ENCODE results near the gene CTSZ. TPM values are rescaled to one million over a fixed set of nuclear protein-coding genes. Genes with fewer than 3 reads are reported as not detected.
A peak's percentile ranks its signal among the peaks of the same experiment; 100 is the strongest.
"Not testable (repeated sequence)": the region's sequence is repeated elsewhere in the genome, so short reads cannot be mapped to it uniquely, and the experiment has no call there.

The CTSZ gene
- total RNA-seq, result 23.8 TPM

- ATAC-seq, result peak; percentile 57
Observed at GRCh38 chr20:59006864-59007664, at the start of gene CTSZ. Gene CTSZ (minus strand): TSS chr20:59007254. CDS start chr20:59007128, 126 bp downstream.

DNA sequence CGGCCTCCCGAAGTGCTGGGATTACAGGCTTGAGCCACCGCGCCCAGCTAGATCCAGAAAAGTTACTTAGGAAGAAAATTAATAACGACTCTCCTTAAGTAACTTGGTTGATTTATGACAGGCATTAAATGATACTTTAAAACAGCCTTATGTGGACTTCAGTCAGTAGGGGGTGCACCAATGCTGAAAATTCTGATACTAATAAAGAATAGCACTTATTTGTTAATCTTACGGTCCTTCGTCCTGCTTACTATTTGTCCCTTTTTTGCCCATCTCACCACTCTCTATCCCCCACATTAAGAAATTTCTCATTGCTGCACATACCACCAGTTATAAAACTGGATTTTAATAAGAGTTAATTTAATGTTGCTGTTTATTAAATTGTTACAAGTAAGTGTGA lies 48.2 kb upstream of the CTSZ start:
- ATAC-seq, result no peak

DNA sequence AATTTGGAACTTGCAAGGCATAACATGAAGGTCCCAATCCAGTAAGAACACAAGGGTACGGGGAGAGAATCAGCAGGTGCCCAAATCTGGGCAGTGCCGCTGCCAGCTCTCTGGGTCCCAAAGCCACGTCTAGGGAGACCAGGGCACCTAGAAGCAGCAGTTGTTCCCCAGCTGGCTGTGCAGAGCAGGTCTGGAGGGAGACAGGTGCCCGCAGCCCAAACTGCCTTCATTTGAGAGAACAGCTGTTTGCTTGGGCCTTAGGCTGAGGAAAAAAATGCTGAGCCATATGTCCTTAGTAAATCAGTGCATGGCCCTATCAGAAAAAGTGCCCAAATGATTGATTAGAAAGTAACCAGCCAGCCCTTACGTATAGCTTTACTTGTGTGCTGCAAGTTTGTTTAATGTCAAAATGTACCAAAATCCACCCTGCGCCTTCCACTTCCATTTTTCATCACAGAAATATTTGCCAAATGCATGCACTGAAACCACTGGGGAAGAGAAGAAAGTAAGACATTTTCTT lies 44.7 kb upstream of the CTSZ start:
- ATAC-seq, result no peak

GRCh38 chr20:59050437-59050836 lies 43.4 kb upstream of the CTSZ start:
- ATAC-seq, result no peak

DNA sequence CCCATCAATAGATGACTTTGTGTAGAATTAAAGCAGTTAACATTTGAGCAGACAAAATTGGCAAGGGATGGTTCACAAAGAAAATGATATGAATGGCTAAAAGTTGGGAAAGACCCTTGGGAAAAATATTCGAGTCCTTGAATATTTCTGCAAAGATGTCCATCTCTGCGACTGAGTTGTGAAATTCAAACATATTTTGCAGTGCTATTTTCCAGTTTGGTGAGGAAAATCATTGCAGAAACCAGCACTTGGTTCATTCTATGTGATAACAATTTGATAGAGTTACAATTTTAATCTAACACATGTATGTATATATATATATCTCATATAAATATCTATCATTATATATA lies 41.6 kb upstream of the CTSZ start:
- no peak for ATAC-seq

GRCh38 chr20:59047938-59048680 lies 41.1 kb upstream of the CTSZ start:
- ATAC-seq, result peak; percentile 32

- ATAC-seq, result no peak
Observed at GRCh38 chr20:59046862-59047261, 39.8 kb upstream of the CTSZ start.

- ATAC-seq, result no peak
Observed at GRCh38 chr20:59044796-59045195, 37.7 kb upstream of the CTSZ start.

- no peak for ATAC-seq
Observed at GRCh38 chr20:59044295-59044694, 37.2 kb upstream of the CTSZ start.

GRCh38 chr20:59043698-59044097 lies 36.6 kb upstream of the CTSZ start:
- peak; percentile 22 for ATAC-seq

DNA sequence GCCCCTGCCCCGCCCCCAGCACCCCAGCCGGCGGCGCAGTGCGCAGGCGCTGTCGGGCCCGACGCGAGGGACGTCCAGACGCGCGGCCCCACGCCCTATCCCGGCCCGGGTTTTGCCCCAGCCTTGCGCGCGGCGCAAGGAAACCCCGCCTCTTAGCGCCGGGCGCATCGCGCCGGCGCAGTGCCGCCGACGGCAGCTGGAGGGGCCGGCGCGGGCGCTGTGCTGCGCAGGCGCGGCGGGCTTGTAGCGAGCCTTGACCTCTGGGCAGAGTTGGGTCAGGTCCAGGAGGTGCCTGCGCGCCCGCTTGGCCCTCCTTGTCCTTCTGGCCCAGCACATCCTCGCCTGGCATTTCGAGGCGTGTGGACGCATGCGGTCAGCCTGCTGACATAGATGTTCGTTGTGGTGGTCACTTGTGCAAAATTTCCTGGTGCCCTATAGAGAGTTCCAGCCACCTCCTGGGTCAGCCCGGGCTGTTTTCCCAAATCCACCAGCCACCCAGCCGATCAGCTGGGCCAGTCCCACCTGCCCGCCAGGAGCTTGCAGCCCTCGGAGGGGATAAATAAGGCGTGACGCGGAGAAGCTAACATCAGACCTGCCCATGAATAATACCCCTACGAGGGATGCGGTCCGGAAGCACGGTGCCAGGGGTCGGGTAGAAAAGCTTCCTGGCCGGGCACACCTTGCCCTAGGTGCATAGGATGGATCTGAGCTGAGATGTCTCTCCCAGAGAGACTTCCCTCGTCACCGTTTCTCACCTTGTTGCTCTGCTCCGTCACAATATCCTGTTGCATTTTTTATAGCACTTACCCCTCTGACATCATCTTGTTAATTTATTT lies 36.0 kb upstream of the CTSZ start:
- peak; percentile 98 for ATAC-seq

DNA sequence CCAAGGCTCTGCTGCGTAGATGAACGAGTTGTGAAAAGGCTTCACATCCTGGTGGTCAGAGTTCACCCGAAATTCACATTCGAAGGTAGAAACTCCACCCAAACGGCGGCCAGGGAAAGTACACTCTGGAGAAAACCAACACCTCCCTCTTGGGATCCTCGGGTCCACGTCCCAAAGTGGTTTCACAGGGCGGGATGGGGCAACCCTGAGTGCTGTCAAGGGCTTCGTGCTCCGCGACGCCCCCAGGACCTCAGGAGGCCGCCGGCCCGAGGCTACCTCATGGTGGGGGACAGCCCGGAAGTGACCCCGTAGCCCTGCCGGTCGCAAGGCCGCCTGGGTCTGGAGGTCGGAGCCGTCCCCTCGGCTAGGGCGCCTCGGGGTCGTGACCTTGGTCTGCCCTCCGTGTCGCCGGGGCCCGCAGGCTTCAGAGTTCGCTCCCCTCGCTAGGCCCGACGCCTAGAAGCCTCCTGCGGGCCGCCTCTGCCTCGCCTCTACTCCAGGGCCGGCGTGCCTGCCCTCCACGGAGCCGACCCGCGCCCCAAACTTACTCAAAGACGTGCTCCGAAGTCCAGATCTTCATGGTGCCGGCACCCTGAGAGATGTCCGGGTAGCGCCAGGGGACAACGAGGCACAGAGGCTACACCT lies 35.2 kb upstream of the CTSZ start, which contains the start of gene PRELID3B:
TSS of gene PRELID3B (minus strand) at position 636 of the 645 bp plus-strand sequence. CDS start at position 580, 56 bp downstream.
- ATAC-seq, result peak; percentile 26

DNA sequence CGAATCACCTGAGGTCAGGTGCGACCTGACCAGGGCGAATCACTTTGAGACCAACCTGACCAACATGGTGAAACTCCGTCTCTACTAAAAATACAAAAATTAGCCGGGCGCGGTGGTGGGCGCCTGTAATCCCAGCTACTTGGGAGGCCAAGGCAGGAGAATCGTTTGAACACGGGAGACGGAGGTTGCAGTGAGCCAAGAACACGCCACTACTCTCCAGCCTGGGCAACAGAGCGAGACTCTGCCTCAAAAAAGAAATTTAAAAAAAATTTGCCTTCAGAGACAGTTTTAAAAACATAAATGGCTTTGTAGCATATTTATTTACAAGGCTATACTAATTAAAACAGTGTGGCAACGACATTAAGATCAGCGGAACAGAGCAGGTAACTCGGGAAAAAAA lies 34.4 kb upstream of the CTSZ start:
- not testable (repeated sequence) for ATAC-seq

- ATAC-seq, result no peak
Observed at GRCh38 chr20:59040667-59041066, 33.6 kb upstream of the CTSZ start.

- ATAC-seq, result no peak
Observed at GRCh38 chr20:59039233-59039632, 32.2 kb upstream of the CTSZ start.

DNA sequence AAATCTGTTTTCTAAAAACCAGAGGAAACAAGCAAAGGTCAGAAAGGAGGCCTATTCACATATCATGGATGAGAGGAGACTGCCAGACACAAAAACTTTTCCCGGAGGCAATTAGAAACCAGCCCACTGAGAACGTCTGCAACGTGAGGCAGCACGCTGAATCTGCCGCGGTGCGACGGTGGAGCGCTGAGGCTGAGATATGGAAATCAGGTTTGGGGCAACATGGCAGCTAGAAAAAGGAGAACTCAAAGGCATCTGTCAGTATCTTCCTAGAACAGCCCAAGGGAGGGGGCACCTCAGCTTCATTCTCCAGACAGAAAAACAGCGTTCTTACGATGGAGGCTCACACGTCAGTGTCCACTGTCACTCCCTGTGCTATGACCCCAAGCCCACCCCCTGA lies 30.3 kb upstream of the CTSZ start:
- ATAC-seq, result no peak

DNA sequence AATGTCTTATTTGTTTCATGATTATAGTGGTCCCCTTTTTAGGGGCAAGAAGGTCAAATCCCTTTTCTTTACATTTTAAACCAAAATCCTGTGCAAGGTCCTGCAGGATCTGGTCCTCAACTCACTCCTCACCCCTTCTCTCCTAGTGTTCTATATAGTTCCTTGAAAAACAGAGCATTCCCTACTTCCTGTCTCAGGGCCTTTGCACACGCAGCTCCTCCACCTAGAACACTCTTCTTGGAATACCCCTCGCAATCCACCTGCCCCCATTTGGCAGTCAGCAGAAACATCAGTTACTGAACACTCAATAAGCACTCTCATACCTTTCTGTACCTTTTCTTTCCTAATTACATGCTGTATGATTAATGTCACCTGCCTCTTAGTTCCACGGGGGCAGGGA lies 28.3 kb upstream of the CTSZ start:
- ATAC-seq, result no peak

GRCh38 chr20:59033616-59034165 lies 26.6 kb upstream of the CTSZ start:
- ATAC-seq, result no peak

- no peak for ATAC-seq
Observed at GRCh38 chr20:59033093-59033492, 26.0 kb upstream of the CTSZ start.

DNA sequence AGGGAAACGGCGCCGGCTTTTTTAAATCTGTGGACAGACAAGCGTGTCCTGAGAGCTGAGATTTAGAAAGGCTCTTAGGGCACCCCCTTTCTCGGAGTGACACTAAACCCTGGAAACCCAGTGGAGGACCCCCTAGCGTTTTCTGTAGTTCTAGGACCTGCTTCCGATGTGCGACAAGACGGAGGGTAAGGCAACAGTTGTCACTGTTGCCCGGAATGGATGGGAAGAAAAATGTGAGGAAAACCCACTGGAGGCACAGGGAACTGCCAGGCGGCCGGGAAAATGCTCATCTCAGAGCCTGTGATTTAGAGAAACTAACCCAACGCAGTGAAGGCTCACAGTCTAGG lies 25.6 kb upstream of the CTSZ start:
- no peak for ATAC-seq

DNA sequence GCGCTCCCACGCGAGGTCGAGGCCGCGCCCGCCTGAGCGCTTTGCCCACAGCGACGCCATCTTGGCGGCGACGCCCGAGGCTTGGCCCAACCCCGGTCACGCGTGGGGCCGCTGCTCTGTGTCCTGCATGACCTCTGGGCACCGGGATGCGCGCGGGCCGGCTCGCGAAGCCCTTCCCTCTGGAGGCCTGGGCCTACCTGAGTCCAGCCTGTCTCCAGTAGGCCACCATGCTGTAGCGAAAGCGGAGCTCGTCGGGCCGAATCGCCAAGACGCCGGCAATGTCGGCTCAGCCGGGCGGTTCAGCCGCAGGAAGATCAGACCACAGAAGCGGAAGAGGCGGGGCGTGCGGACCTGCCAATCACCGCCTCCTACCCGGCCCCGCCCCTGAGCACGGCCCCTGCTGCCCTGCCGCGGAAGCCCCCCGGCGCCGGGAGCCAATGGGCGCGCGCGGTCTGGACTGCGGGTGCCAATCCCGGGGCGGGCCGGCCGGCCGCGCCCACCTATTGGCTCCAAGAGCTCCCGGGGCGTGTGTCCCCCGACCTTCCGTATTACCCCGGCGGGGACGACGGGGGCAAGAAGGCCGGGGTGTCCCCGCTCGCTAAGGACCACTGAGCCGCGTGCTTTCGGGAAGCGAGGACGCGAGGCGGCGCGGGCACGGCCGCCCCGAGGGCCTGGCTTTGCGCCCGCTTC lies 25.1 kb upstream of the CTSZ start, which contains the start of gene ATP5F1E:
TSS of gene ATP5F1E (minus strand) at position 313 of the 690 bp plus-strand sequence. CDS start at position 229, 84 bp downstream.
- ATAC-seq, result peak; percentile 100
